Thyroid gland (tissue), 4 donors: ENCODE measurements around the gene KCNK17.

Experiments
- POLR2A ChIP-seq, 2 donors: fragments of 450-650 bp; IDR thresholded peaks; one replicate each; pipeline ENCODE4 v1.6.1; 2017; ENCODE audit warnings: antibody characterized with exemption in 2 of 2, mild to moderate bottlenecking in 2 of 2, moderate library complexity in 1 of 2
- TF ChIP-seq, protein P1 (sequence below), 6 experiments: fragments of 200-600 bp in 3 of 6; fragments of 450-650 bp in 3 of 6; sonication (generic) in 3 of 6; IDR thresholded peaks; one replicate each; pipeline ENCODE4 v1.5.1; 2016 to 2019; ENCODE audit warnings: antibody characterized with exemption in 6 of 6, mild to moderate bottlenecking in 2 of 6, inconsistent platforms in 1 of 6, moderate library complexity in 1 of 6

GRCh38 chr6:39341937-39342336 lies 27.7 kb upstream of the KCNK17 start:
- no peak for TF ChIP-seq POLR2A (IDR thresholded peaks at IDR 0.05)
- TF ChIP-seq, protein P1, sequence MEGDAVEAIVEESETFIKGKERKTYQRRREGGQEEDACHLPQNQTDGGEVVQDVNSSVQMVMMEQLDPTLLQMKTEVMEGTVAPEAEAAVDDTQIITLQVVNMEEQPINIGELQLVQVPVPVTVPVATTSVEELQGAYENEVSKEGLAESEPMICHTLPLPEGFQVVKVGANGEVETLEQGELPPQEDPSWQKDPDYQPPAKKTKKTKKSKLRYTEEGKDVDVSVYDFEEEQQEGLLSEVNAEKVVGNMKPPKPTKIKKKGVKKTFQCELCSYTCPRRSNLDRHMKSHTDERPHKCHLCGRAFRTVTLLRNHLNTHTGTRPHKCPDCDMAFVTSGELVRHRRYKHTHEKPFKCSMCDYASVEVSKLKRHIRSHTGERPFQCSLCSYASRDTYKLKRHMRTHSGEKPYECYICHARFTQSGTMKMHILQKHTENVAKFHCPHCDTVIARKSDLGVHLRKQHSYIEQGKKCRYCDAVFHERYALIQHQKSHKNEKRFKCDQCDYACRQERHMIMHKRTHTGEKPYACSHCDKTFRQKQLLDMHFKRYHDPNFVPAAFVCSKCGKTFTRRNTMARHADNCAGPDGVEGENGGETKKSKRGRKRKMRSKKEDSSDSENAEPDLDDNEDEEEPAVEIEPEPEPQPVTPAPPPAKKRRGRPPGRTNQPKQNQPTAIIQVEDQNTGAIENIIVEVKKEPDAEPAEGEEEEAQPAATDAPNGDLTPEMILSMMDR (IDR thresholded peaks at IDR 0.05): no peak
